GM18907 (cell line): ENCODE data around the gene COL1A2.

Experiments
- ATAC-seq: cut with Tn5 transposase; IDR thresholded peaks from one replicate; pipeline ENCODE4 v1.9.1; 2021; ENCODE audit warnings: mild to moderate bottlenecking, moderate library complexity; ENCODE audit not compliant: unreplicated experiment

Gene COL1A2

GRCh38 chr7:94476251-94476840 lies 81.7 kb downstream of the COL1A2 start:
- no peak for ATAC-seq

GRCh38 chr7:94477878-94478277 lies 83.2 kb downstream of the COL1A2 start:
- ATAC-seq = no peak

GRCh38 chr7:94478648-94479214 lies 84.0 kb downstream of the COL1A2 start:
- ATAC-seq = no peak
